MM.1S (cell line): ENCODE data around the gene SMIM43.
"Not testable (repeated sequence)": the region's sequence is repeated elsewhere in the genome, so short reads cannot be mapped to it uniquely, and the experiment has no call there.

Experiments used
- DNase-seq: peaks from one replicate; pipeline ENCODE4 v3.0.0-alpha.2; 2015
- H2AFZ ChIP-seq: fragments of 300-600 bp; sonication (generic); 2 replicates; pipeline ENCODE4 v1.6.0; 2016; ENCODE audit warnings: antibody characterized with exemption, low read length
- H3F3A ChIP-seq: fragments of 300-600 bp; sonication (generic); 2 replicates; pipeline ENCODE4 v1.6.1; 2016; ENCODE audit warnings: mild to moderate bottlenecking, antibody characterized with exemption, low read length, moderate library complexity, mixed read lengths; ENCODE audit not compliant: insufficient read depth
- H3K27ac ChIP-seq: fragments of 300-600 bp; sonication (generic); 2 replicates; pipeline ENCODE4 v1.5.1; 2016; ENCODE audit warnings: mild to moderate bottlenecking, low read length
- H3K27me3 ChIP-seq: fragments of 300-600 bp; sonication (generic); replicated peaks from 2 replicates; pipeline ENCODE4 v1.6.0; 2016; ENCODE audit warnings: low read length; ENCODE audit not compliant: insufficient read depth
- H3K36me3 ChIP-seq: fragments of 300-600 bp; sonication (generic); replicated peaks from 2 replicates; pipeline ENCODE4 v1.6.1; 2016; ENCODE audit warnings: mild to moderate bottlenecking, low read length, mixed read lengths; ENCODE audit not compliant: insufficient read depth
- H3K4me1 ChIP-seq: fragments of 300-600 bp; sonication (generic); 2 replicates; pipeline ENCODE4 v1.6.1; 2016; ENCODE audit warnings: low read length, mixed read lengths
- H3K4me2 ChIP-seq: fragments of 300-600 bp; sonication (generic); 2 replicates; pipeline ENCODE4 v1.6.0; 2016; ENCODE audit warnings: low read depth, low read length
- H3K4me3 ChIP-seq: fragments of 300-600 bp; sonication (generic); 2 replicates; pipeline ENCODE4 v1.5.1; 2016; ENCODE audit warnings: low read length, mixed read lengths
- H3K79me2 ChIP-seq: fragments of 300-600 bp; sonication (generic); 2 replicates; pipeline ENCODE4 v1.6.1; 2016; ENCODE audit warnings: mixed run types, low read length, mixed read lengths
- H3K9ac ChIP-seq: fragments of 300-600 bp; sonication (generic); 2 replicates; pipeline ENCODE4 v1.6.1; 2016; ENCODE audit warnings: low read length, mixed read lengths
- H3K9me2 ChIP-seq: fragments of 300-600 bp; sonication (generic); replicated peaks from 2 replicates; pipeline ENCODE4 v1.6.1; 2016; ENCODE audit warnings: mild to moderate bottlenecking, low read length, mixed read lengths; ENCODE audit not compliant: insufficient read depth
- H3K9me3 ChIP-seq: fragments of 300-600 bp; sonication (generic); replicated peaks from 2 replicates; pipeline ENCODE4 v1.6.1; 2016; ENCODE audit warnings: mild to moderate bottlenecking, low read length, mixed read lengths; ENCODE audit not compliant: insufficient read depth
- H4K20me1 ChIP-seq: fragments of 300-600 bp; sonication (generic); 2 replicates; pipeline ENCODE4 v1.6.1; 2016; ENCODE audit warnings: mild to moderate bottlenecking, low read length, moderate library complexity, mixed read lengths; ENCODE audit not compliant: insufficient read depth
- CTCF ChIP-seq: fragments of 300-600 bp; sonication (generic); IDR thresholded peaks from 2 replicates; pipeline ENCODE4 v1.5.1; 2016; ENCODE audit warnings: antibody characterized with exemption, low read length, mixed read lengths
- EZH2 ChIP-seq: fragments of 300-600 bp; sonication (generic); optimal IDR thresholded peaks from 2 replicates; pipeline ENCODE3; 2017; ENCODE audit warnings: low read depth, mild to moderate bottlenecking, antibody characterized with exemption, low read length, mixed read lengths
- EZH2phosphoT487 ChIP-seq: fragments of 300-600 bp; sonication (generic); IDR thresholded peaks from 2 replicates; pipeline ENCODE4 v1.6.1; 2018; ENCODE audit warnings: antibody characterized with exemption, low read length

The SMIM43 gene

GRCh38 chr4:121760205-121760604 lies 4.8 kb downstream of the SMIM43 start:
- Histone ChIP-seq H3K4me3 (no peak overlapping the region), H3F3A (no peaks in the 10 kb centered on the region), H3K79me2 (no peaks in the 10 kb centered on the region), H3K9me3 (no peaks in the 10 kb centered on the region), H3K9ac (no peak overlapping the region), H3K36me3 (no peaks in the 10 kb centered on the region), H3K9me2 (no peaks in the 10 kb centered on the region), H3K4me1 (no peaks in the 10 kb centered on the region), H3K4me2 (no peak overlapping the region), H4K20me1 (no peaks in the 10 kb centered on the region), H2AFZ (no peak overlapping the region), H3K27me3 (no peaks in the 10 kb centered on the region), H3K27ac (no peak overlapping the region)
- no peak for DNase-seq
- TF ChIP-seq EZH2phosphoT487 (no peak), CTCF (no peak), EZH2 (no peak)

- no peak for TF ChIP-seq EZH2phosphoT487
- no peak for TF ChIP-seq EZH2
- no peak for TF ChIP-seq CTCF
- Histone ChIP-seq H3F3A (no peaks in the 10 kb centered on the region), H3K27me3 (no peaks in the 10 kb centered on the region), H3K79me2 (no peaks in the 10 kb centered on the region), H3K4me2 (no peak overlapping the region), H3K4me1 (no peaks in the 10 kb centered on the region), H3K9me3 (no peaks in the 10 kb centered on the region), H3K27ac (no peak overlapping the region), H3K9me2 (no peaks in the 10 kb centered on the region), H3K9ac (no peak overlapping the region), H3K36me3 (no peaks in the 10 kb centered on the region), H4K20me1 (no peaks in the 10 kb centered on the region), H3K4me3 (no peak overlapping the region), H2AFZ (no peak overlapping the region)
- no peak for DNase-seq
Measured at GRCh38 chr4:121758925-121759568, 5.9 kb downstream of the SMIM43 start.

DNA sequence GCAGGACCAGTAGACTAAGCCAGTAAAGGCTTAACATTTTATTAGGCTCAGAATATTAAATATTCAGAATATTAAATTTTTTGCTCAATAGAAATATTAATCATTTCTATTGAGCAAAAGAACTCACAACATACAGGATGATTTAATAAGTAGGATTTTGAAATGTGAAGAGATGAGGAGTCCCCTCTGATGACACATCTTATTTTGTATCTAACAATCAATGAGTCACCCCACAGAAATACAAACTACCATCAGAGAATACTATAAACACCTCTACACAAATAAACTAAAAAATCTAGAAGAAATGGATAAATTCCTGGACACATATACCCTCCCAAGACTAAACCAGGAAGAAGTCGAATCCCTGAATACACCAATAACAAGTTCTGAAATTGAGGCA lies 12.8 kb downstream of the SMIM43 start:
- not testable (repeated sequence) for H3K36me3 ChIP-seq, H3K27ac ChIP-seq

DNA sequence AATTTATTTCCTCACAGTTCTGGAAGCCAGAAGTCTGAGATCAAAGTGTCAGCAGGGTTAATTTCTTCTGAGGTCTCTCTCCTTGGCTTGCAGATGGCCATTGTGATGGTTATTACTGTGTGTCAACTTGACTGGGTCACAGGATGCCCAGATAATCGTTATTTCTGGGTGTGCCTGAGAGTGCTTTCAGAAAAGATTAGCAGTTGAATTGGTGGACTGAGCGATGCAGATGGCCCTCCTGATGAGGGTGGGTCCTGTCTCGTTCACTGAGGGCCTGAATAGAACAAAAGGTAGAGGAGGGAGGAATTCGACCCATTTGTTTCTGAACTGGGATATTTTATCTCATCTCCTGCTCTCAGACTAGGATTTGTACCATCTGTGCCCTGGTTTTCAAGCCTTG lies 15.7 kb downstream of the SMIM43 start:
- H3K4me1 ChIP-seq = no peaks in the 10 kb centered on the region
- no peaks in the 10 kb centered on the region for H3F3A ChIP-seq
- no peak overlapping the region for H3K27ac ChIP-seq
- H3K4me3 ChIP-seq = no peak overlapping the region
- no peaks in the 10 kb centered on the region for H3K9me2 ChIP-seq
- DNase-seq = no peak
- H3K9me3 ChIP-seq = no peaks in the 10 kb centered on the region
- no peak overlapping the region for H3K9ac ChIP-seq
- no peak overlapping the region for H3K4me2 ChIP-seq
- H3K79me2 ChIP-seq = no peaks in the 10 kb centered on the region
- no peaks in the 10 kb centered on the region for H4K20me1 ChIP-seq
- no peaks in the 10 kb centered on the region for H3K27me3 ChIP-seq
- no peak overlapping the region for H2AFZ ChIP-seq
- no peaks in the 10 kb centered on the region for H3K36me3 ChIP-seq
- TF ChIP-seq CTCF (no peak), EZH2 (no peak), EZH2phosphoT487 (no peak)

More for the DNA sequence above, 12.8 kb downstream of the SMIM43 start:
- H2AFZ ChIP-seq, DNase-seq, H3K9me2 ChIP-seq, H3K4me2 ChIP-seq, H3K4me1 ChIP-seq, H3K79me2 ChIP-seq, H3F3A ChIP-seq, H3K9ac ChIP-seq, H3K9me3 ChIP-seq, H4K20me1 ChIP-seq, H3K4me3 ChIP-seq, H3K27me3 ChIP-seq: not testable (repeated sequence)
